H4 (cell line): Measurements from ENCODE around the gene URGCP. TPM values are rescaled to one million over a fixed set of nuclear protein-coding genes. Genes with fewer than 3 reads are reported as not detected.
A peak's percentile ranks its signal among the peaks of the same experiment; 100 is the strongest.

Source experiments
- DNase-seq: peaks from one replicate; pipeline ENCODE4 v3.0.0-alpha.2; 2015; ENCODE audit warnings: low spot score
- total RNA-seq: library from RNA; depleted of rRNA; stranded (reverse); fragments of >200 nt; shearing (Covaris generic); gene quantifications from 2 replicates; pipeline ENCODE4 v1.2.3, GENCODE V29; 2014; rRNA removed

Gene URGCP
- 32.1 and 40.9 TPM in 2 replicates for total RNA-seq

GRCh38 chr7:43906331-43907010, at the start of gene URGCP:
TSS of gene URGCP (minus strand) at chr7:43906596. CDS start at chr7:43906575, 21 bp downstream.
- no peak for DNase-seq

GRCh38 chr7:43956027-43956426, 49.6 kb upstream of the URGCP start:
- no peak for DNase-seq

GRCh38 chr7:43954524-43955228, 48.3 kb upstream of the URGCP start:
- peak; percentile 80 for DNase-seq

GRCh38 chr7:43953071-43953470, 46.7 kb upstream of the URGCP start:
- no peak for DNase-seq

GRCh38 chr7:43952028-43952427, 45.6 kb upstream of the URGCP start:
- DNase-seq, result no peak

- no peak for DNase-seq
Observed at GRCh38 chr7:43944286-43944685, 37.9 kb upstream of the URGCP start.

- no peak for DNase-seq
Observed at GRCh38 chr7:43943417-43944187, 37.2 kb upstream of the URGCP start.

- no peak for DNase-seq
Observed at GRCh38 chr7:43942997-43943396, 36.6 kb upstream of the URGCP start.

GRCh38 chr7:43942250-43942649, 35.9 kb upstream of the URGCP start:
- DNase-seq, result no peak

- DNase-seq, result no peak
Observed at GRCh38 chr7:43938892-43939482, 32.6 kb upstream of the URGCP start.

- DNase-seq, result no peak
Observed at GRCh38 chr7:43937444-43937843, 31.0 kb upstream of the URGCP start.

GRCh38 chr7:43933902-43934560, 27.6 kb upstream of the URGCP start:
- DNase-seq, result no peak

- no peak for DNase-seq
Observed at GRCh38 chr7:43931346-43931745, 24.9 kb upstream of the URGCP start.

GRCh38 chr7:43929529-43930457, 23.4 kb upstream of the URGCP start:
- DNase-seq, result no peak

- no peak for DNase-seq
Observed at GRCh38 chr7:43927810-43928209, 21.4 kb upstream of the URGCP start.

- DNase-seq, result no peak
Observed at GRCh38 chr7:43926798-43927123, 20.4 kb upstream of the URGCP start.

- DNase-seq, result peak; percentile 80
Observed at GRCh38 chr7:43925984-43926797, 19.8 kb upstream of the URGCP start, which contains the start of gene UBE2D4. TSS of gene UBE2D4 (plus strand) at chr7:43926436. CDS start at chr7:43926533, 97 bp downstream.

- DNase-seq, result no peak
Observed at GRCh38 chr7:43922726-43923125, 16.3 kb upstream of the URGCP start.

GRCh38 chr7:43921423-43921822, 15.0 kb upstream of the URGCP start:
- no peak for DNase-seq

GRCh38 chr7:43915907-43916306, 9.5 kb upstream of the URGCP start:
- DNase-seq, result no peak
